PFSK-1 (cell line): ENCODE measurements around the gene UBQLN4.

ENCODE experiments used
- FOXP2 ChIP-seq: optimal IDR thresholded peaks from 2 replicates; pipeline ENCODE3; 2011; ENCODE audit warnings: borderline replicate concordance, control low read depth, inconsistent platforms; ENCODE audit not compliant: insufficient read depth; ENCODE audit errors: extremely low read length, extremely low read depth
- POLR2AphosphoS5 ChIP-seq: IDR thresholded peaks from 2 replicates; pipeline ENCODE4 v1.6.1; 2012; ENCODE audit warnings: low read depth, mild to moderate bottlenecking, control low read depth, low read length, moderate library complexity
- REST ChIP-seq, 2 experiments: IDR thresholded peaks; 2 replicates each; pipeline versions ENCODE4 v1.6.1 to v1.8.0; 2011 to 2012; ENCODE audit warnings: low read depth in 2 of 2, low read length in 2 of 2, control low read depth in 1 of 2, inconsistent platforms in 1 of 2, mild to moderate bottlenecking in 1 of 2, moderate library complexity in 1 of 2; ENCODE audit not compliant: insufficient read depth in 1 of 2
- SIN3A ChIP-seq: IDR thresholded peaks from 2 replicates; pipeline ENCODE4 v1.6.1; 2012; ENCODE audit warnings: mild to moderate bottlenecking, low read length, moderate library complexity, borderline replicate concordance; ENCODE audit not compliant: insufficient read depth
- TAF1 ChIP-seq: IDR thresholded peaks from 2 replicates; pipeline ENCODE4 v1.6.1; 2012; ENCODE audit warnings: low read length, control low read depth, borderline replicate concordance; ENCODE audit not compliant: insufficient read depth

The UBQLN4 gene

DNA sequence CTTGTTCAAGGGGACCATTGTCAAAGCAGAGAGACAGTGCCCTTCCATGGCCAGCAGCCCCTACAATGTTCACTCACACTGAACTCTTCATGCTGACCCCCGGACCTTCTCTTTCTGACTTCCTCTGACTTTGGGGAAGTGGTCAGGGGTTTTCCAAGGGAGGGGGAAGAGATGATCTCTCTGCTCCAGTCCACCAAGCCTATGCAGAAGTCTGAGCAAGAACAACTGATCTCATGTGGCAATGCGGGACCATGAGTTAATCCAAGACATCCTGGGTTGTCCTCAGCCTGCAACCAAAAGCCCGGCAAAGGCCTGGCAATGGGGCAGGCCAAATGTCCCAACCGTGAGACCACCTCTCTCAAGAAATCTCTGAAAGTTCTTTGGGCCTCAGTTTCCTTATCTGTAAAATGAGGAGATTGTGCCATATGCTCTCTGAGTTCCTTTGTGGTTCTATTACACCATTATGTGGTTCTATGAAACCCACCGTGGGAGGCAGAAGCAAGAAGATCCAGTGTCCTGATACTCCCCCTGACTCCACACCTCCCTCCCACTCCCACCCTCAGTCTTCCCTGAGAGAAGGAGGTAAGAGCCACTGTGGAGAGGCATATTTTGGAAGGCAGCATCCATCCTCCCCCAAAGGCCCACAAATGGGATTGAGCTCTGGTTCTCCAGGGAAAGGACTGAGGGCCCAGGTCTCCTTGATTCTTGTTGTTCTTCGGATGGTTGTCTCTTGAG lies 63.4 kb downstream of the UBQLN4 start:
- TF ChIP-seq FOXP2 (no peak), POLR2AphosphoS5 (no peak), SIN3A (no peak), TAF1 (no peak), REST (IDR thresholded peaks at IDR 0.05; ENCODE audit: insufficient read depth in 1 of 2, low read depth in 2 of 2, low read length in 2 of 2) (no peak)

DNA sequence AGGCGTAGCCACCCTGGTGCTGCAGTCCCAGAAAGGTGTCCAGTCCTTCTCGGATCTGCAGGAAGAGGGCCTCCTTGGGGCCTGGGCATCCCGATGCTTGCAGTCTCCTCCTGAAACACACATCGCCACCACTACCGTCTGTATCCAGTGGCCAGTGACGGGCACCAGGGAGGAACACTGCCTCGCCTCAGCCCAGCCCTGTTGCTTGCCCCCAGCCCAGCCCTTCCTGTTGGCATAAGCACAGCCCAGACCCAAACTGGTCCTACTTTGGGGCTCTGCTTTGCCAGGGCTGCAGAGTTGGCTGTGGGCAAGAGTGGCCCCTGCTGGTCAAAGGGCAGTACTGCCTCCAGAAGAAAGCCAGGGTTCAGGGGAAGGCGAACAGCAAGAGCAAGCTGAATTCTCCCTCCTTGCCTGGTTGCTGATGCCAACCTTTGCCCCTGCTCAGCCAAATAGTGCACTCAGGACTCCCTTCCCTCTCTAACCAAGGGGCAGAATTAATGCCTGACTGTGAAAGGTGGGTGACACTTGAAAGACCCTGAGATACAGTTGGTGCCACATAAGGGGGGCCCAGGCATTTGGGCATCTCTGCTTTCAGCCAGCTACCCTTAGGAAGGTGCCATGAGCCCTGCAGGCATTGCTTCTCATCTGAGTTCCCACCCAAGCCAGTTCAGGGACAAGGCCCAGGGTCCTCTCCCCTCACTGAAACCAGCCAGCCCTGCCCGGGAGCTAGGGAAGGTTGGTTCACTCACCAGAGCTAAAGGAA lies 64.2 kb downstream of the UBQLN4 start:
- TF ChIP-seq TAF1 (no peak), FOXP2 (no peak), POLR2AphosphoS5 (no peak), SIN3A (no peak), REST (IDR thresholded peaks at IDR 0.05; ENCODE audit: insufficient read depth in 1 of 2, low read depth in 2 of 2, low read length in 2 of 2) (no peak)
